HepG2 (cell line): ENCODE measurements around the gene C9orf50. TPM values are rescaled to one million over a fixed set of nuclear protein-coding genes. Genes with fewer than 3 reads are reported as not detected.

Experiments
- ARNTL ChIP-seq: sonication (generic); formaldehyde crosslinking; IDR thresholded peaks from 2 replicates; pipeline ENCODE4 v1.4.0; 2020; ENCODE audit warnings: mild to moderate bottlenecking, missing genetic modification reagents
- GABPB1 ChIP-seq: IDR thresholded peaks from 2 replicates; pipeline ENCODE4 v1.6.1; 2016; ENCODE audit warnings: mild to moderate bottlenecking, missing genetic modification reagents, moderate library complexity, missing compliant biosample characterization
- HNRNPH1 ChIP-seq: fragments of 200-400 bp; formaldehyde crosslinking; optimal IDR thresholded peaks from 2 replicates; pipeline ENCODE3; 2017; ENCODE audit warnings: mild to moderate bottlenecking, low read depth, low read length
- NR2F6 ChIP-seq, 2 experiments: IDR thresholded peaks; 2 replicates each; pipeline ENCODE4 v1.6.1; 2016; ENCODE audit warnings: antibody characterized with exemption in 1 of 2, mild to moderate bottlenecking in 1 of 2
- ZFP90 ChIP-seq: sonication (generic); formaldehyde crosslinking; IDR thresholded peaks from 2 replicates; pipeline ENCODE4 v1.8.0; 2022; ENCODE audit warnings: missing genetic modification reagents, mild to moderate bottlenecking, inconsistent platforms, borderline replicate concordance
- ZNF17 ChIP-seq: sonication (generic); formaldehyde crosslinking; IDR thresholded peaks from 2 replicates; pipeline ENCODE4 v1.5.0; 2020; ENCODE audit warnings: mild to moderate bottlenecking, missing genetic modification reagents
- ZNF34 ChIP-seq: sonication (generic); formaldehyde crosslinking; IDR thresholded peaks from 2 replicates; pipeline ENCODE4 v1.4.0; 2020; ENCODE audit warnings: mild to moderate bottlenecking, missing genetic modification reagents, borderline replicate concordance
- ZNF543 ChIP-seq: sonication (generic); formaldehyde crosslinking; IDR thresholded peaks from 2 replicates; pipeline ENCODE4 v1.4.0; 2020; ENCODE audit warnings: mild to moderate bottlenecking, missing genetic modification reagents
- ZNF546 ChIP-seq: sonication (generic); formaldehyde crosslinking; conservative IDR thresholded peaks from 2 replicates; pipeline ENCODE4 v1.8.1; 2023; ENCODE audit warnings: mild to moderate bottlenecking, missing genetic modification reagents
- ZNF644 ChIP-seq: IDR thresholded peaks from 2 replicates; pipeline ENCODE4 v1.6.1; 2016; ENCODE audit warnings: low read depth
- polyA plus RNA-seq, 8 experiments: library from polyadenylated mRNA; depleted of rRNA in 3 of 8; stranded (reverse) in 7 of 8; unstranded in 1 of 8; fragments of >200 nt; fragmentation: Illumina TruSeq in 4 of 8; extraction: Trizol in 4 of 8; gene quantifications; 2 replicates each; pipeline versions ENCODE4 v1.2.1 to v1.2.3, GENCODE V29; 2011 to 2016; ENCODE audit warnings: low read depth in 4 of 8, missing spikeins in 1 of 8, mixed read lengths in 1 of 8; ENCODE audit not compliant: insufficient read depth in 1 of 8
- total RNA-seq, 5 experiments: library from RNA; depleted of rRNA; stranded (reverse); fragments of >200 nt; fragmentation: Illumina TruSeq; extraction: Trizol; gene quantifications; 2 replicates each; pipeline ENCODE4 v1.2.3, GENCODE V29; 2016; ENCODE audit warnings: low read depth in 1 of 5
- TF ChIP-seq, protein P1 (sequence below), 2 experiments: sonication (generic) in 1 of 2; formaldehyde crosslinking in 1 of 2; IDR thresholded peaks; 2 replicates each; pipeline versions ENCODE4 v1.6.1 to v1.9.0; 2014 to 2022; ENCODE audit warnings: antibody characterized with exemption in 1 of 2, borderline replicate concordance in 1 of 2, inconsistent platforms in 1 of 2, low read depth in 1 of 2, missing genetic modification reagents in 1 of 2
- TF ChIP-seq, protein P2 (sequence below): sonication (generic); formaldehyde crosslinking; IDR thresholded peaks from 2 replicates; pipeline ENCODE4 v1.4.0; 2020; ENCODE audit warnings: missing genetic modification reagents

Gene C9orf50
- total and polyA plus RNA-seq, 2 of the 13 experiments (the other 11 are each of a cell fraction or from before 2014, with no cell fraction given) = not detected

GRCh38 chr9:129567842-129568559, 52.9 kb downstream of the C9orf50 start (continued):
- TF ChIP-seq ZFP90 = 0 out of 2 replicates have a peak, but pooled peaks have one; percentile 12
- TF ChIP-seq HNRNPH1 = peak; percentile 82
- TF ChIP-seq NR2F6 (IDR thresholded peaks at IDR 0.05) = peak; percentile 12; the same call in 1 of the 2 replicates
- TF ChIP-seq NR2F6 (CRISPR knock-in tag; IDR thresholded peaks at IDR 0.05) = no peak
- TF ChIP-seq ZNF644 (CRISPR knock-in tag) = 0 out of 2 replicates have a peak, but pooled peaks have one; percentile 27
- peak; percentile 89; the same call in 1 of the 2 replicates for TF ChIP-seq ZNF34
- TF ChIP-seq GABPB1 (CRISPR knock-in tag) = 0 out of 2 replicates have a peak, but pooled peaks have one; percentile 35
- TF ChIP-seq, protein P1, sequence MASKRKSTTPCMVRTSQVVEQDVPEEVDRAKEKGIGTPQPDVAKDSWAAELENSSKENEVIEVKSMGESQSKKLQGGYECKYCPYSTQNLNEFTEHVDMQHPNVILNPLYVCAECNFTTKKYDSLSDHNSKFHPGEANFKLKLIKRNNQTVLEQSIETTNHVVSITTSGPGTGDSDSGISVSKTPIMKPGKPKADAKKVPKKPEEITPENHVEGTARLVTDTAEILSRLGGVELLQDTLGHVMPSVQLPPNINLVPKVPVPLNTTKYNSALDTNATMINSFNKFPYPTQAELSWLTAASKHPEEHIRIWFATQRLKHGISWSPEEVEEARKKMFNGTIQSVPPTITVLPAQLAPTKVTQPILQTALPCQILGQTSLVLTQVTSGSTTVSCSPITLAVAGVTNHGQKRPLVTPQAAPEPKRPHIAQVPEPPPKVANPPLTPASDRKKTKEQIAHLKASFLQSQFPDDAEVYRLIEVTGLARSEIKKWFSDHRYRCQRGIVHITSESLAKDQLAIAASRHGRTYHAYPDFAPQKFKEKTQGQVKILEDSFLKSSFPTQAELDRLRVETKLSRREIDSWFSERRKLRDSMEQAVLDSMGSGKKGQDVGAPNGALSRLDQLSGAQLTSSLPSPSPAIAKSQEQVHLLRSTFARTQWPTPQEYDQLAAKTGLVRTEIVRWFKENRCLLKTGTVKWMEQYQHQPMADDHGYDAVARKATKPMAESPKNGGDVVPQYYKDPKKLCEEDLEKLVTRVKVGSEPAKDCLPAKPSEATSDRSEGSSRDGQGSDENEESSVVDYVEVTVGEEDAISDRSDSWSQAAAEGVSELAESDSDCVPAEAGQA (IDR thresholded peaks at IDR 0.05; ENCODE audit: low read depth) = no peak
- TF ChIP-seq, protein P1 (CRISPR knock-in tag; IDR thresholded peaks at IDR 0.05; ENCODE audit: borderline replicate concordance) = 0 out of 2 replicates have a peak, but pooled peaks have one; percentile 15
- 0 out of 2 replicates have a peak, but pooled peaks have one; percentile 21 for TF ChIP-seq ZNF543 (CRISPR knock-in tag)
- no peak for TF ChIP-seq ZNF17 (CRISPR knock-in tag)
- no peak for TF ChIP-seq ZNF546 (CRISPR knock-in tag)
- TF ChIP-seq, protein P2, sequence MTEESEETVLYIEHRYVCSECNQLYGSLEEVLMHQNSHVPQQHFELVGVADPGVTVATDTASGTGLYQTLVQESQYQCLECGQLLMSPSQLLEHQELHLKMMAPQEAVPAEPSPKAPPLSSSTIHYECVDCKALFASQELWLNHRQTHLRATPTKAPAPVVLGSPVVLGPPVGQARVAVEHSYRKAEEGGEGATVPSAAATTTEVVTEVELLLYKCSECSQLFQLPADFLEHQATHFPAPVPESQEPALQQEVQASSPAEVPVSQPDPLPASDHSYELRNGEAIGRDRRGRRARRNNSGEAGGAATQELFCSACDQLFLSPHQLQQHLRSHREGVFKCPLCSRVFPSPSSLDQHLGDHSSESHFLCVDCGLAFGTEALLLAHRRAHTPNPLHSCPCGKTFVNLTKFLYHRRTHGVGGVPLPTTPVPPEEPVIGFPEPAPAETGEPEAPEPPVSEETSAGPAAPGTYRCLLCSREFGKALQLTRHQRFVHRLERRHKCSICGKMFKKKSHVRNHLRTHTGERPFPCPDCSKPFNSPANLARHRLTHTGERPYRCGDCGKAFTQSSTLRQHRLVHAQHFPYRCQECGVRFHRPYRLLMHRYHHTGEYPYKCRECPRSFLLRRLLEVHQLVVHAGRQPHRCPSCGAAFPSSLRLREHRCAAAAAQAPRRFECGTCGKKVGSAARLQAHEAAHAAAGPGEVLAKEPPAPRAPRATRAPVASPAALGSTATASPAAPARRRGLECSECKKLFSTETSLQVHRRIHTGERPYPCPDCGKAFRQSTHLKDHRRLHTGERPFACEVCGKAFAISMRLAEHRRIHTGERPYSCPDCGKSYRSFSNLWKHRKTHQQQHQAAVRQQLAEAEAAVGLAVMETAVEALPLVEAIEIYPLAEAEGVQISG (CRISPR knock-in tag) = peak; percentile 40; the same call in 1 of the 2 replicates
- no peak; the same call in 1 of the 2 replicates for TF ChIP-seq ARNTL
